C4-2B (cell line): ENCODE measurements around the gene TMEM38A.

Experiments used
- CTCF ChIP-seq: fragments of 450-650 bp; conservative IDR thresholded peaks from 2 replicates; pipeline ENCODE4 v1.5.1; 2017; ENCODE audit warnings: mild to moderate bottlenecking
- ZFX ChIP-seq: fragments of 450-650 bp; IDR thresholded peaks from 2 replicates; pipeline ENCODE4 v1.6.1; 2017

GRCh38 chr19:16613841-16614240 lies 47.1 kb upstream of the TMEM38A start:
- TF ChIP-seq CTCF = no peak
- no peak for TF ChIP-seq ZFX
